Smooth muscle cell (in vitro differentiated cells): Measurements from ENCODE around the gene ZGLP1. TPM values are rescaled to one million over a fixed set of nuclear protein-coding genes. Genes with fewer than 3 reads are reported as not detected.

Experiments used
- DNase-seq: peaks from one replicate; lab custom pipeline; 2025; ENCODE audit not compliant: unreplicated experiment; lab: John Stamatoyannopoulos, UW
- H2AFZ ChIP-seq: fragments of 200-600 bp; sonication (generic); 2 replicates; pipeline ENCODE4 v1.6.0; 2016; ENCODE audit warnings: antibody characterized with exemption, low read depth, mild to moderate bottlenecking
- H3F3A ChIP-seq: fragments of 200-600 bp; sonication (generic); 2 replicates; pipeline ENCODE4 v1.6.0; 2017; ENCODE audit warnings: antibody characterized with exemption, low read depth
- H3K27ac ChIP-seq: fragments of 200-600 bp; sonication (generic); 2 replicates; pipeline ENCODE4 v1.5.1; 2016; ENCODE audit warnings: low read depth, mild to moderate bottlenecking
- H3K27me3 ChIP-seq: fragments of 200-600 bp; sonication (generic); 2 replicates; pipeline ENCODE4 v1.6.1; 2016; ENCODE audit warnings: low read depth, mild to moderate bottlenecking
- H3K36me3 ChIP-seq: fragments of 200-600 bp; sonication (generic); 2 replicates; pipeline ENCODE4 v1.5.1; 2016; ENCODE audit warnings: low read depth
- H3K4me1 ChIP-seq: fragments of 200-600 bp; sonication (generic); 2 replicates; pipeline ENCODE4 v1.5.1; 2016; ENCODE audit warnings: low read depth
- H3K4me2 ChIP-seq: fragments of 200-600 bp; sonication (generic); 2 replicates; pipeline ENCODE4 v1.6.0; 2016; ENCODE audit warnings: mild to moderate bottlenecking
- H3K4me3 ChIP-seq: fragments of 200-600 bp; sonication (generic); 2 replicates; pipeline ENCODE4 v1.5.1; 2016; ENCODE audit warnings: mild to moderate bottlenecking
- H3K79me2 ChIP-seq: fragments of 200-600 bp; sonication (generic); 2 replicates; pipeline ENCODE4 v1.6.0; 2016; ENCODE audit warnings: low read depth, mild to moderate bottlenecking
- H3K9ac ChIP-seq: fragments of 200-600 bp; sonication (generic); 2 replicates; pipeline ENCODE4 v1.6.0; 2016; ENCODE audit warnings: low read depth
- H3K9me3 ChIP-seq: fragments of 200-600 bp; sonication (generic); replicated peaks from 2 replicates; pipeline ENCODE4 v1.5.1; 2016; ENCODE audit warnings: low read depth
- H4K20me1 ChIP-seq: fragments of 200-600 bp; sonication (generic); 2 replicates; pipeline ENCODE4 v1.6.0; 2016; ENCODE audit warnings: low read depth
- WGBS: methylation state at CpG from one replicate; pipeline ENCODE4 v1.1.7; 2016; ENCODE audit warnings: low lambda C conversion rate; 5-methylcytosine and 5-hydroxymethylcytosine counted together
- polyA plus RNA-seq: library from polyadenylated mRNA; unstranded; fragments of >200 nt; fragmentation: Nextera tagmentation; extraction: Ambion mirVana; gene quantifications from 2 replicates; pipeline ENCODE4 v1.2.1, GENCODE V29; 2016
- total RNA-seq: library from RNA; depleted of rRNA; stranded (reverse); fragments of >200 nt; gene quantifications from 2 replicates; pipeline ENCODE4 v1.2.3, GENCODE V29; 2014
- TF ChIP-seq, protein P1 (sequence below): fragments of 200-600 bp; sonication (generic); IDR thresholded peaks from 2 replicates; pipeline ENCODE4 v1.5.1; 2017; ENCODE audit warnings: borderline replicate concordance, mild to moderate bottlenecking, antibody characterized with exemption; ENCODE audit not compliant: insufficient read depth, poor library complexity, severe bottlenecking

ZGLP1 gene
- total and polyA plus RNA-seq, 2 experiments from 2014 or later: 2.9 to 4.8 TPM

DNA sequence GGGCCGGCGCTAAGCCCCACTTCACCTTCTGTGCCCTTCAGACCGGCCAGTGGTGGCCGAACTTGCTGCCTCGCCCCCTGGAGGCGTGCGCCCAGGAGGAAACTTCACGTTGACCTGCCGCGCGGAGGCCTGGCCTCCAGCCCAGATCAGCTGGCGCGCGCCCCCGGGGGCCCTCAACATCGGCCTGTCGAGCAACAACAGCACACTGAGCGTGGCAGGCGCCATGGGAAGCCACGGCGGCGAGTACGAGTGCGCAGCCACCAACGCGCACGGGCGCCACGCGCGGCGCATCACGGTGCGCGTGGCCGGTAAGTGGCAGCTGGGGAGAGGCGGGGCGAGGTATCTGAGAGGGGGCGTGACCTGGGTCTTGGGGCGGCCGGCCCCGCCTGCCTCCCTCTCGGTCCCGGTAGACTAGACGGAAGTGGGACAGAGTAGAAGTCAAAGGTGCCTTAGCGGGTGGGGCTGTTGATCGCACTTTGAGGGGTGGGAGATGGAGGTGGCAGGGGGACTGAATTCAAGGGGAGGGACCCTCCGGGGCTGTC, 14.2 kb downstream of the ZGLP1 start:
- H3K79me2 ChIP-seq: no peaks in the 10 kb centered on the region
- DNase-seq: no peak
- no peak overlapping the region for H2AFZ ChIP-seq
- H3K4me3 ChIP-seq: peak overlapping the region; percentile 23
- H3K9me3 ChIP-seq: no peaks in the 10 kb centered on the region
- no peak overlapping the region for H3K27ac ChIP-seq
- peaks cover 78% of the 10 kb centered on the region for H3K27me3 ChIP-seq
- no peaks in the 10 kb centered on the region for H4K20me1 ChIP-seq
- H3K4me2 ChIP-seq: peak overlapping the region; percentile 74
- no peaks in the 10 kb centered on the region for H3F3A ChIP-seq
- no peak overlapping the region for H3K9ac ChIP-seq
- WGBS: 11% methylated on average over 44 of the region's 48 CpGs
- no peaks in the 10 kb centered on the region for H3K36me3 ChIP-seq
- TF ChIP-seq, protein P1, sequence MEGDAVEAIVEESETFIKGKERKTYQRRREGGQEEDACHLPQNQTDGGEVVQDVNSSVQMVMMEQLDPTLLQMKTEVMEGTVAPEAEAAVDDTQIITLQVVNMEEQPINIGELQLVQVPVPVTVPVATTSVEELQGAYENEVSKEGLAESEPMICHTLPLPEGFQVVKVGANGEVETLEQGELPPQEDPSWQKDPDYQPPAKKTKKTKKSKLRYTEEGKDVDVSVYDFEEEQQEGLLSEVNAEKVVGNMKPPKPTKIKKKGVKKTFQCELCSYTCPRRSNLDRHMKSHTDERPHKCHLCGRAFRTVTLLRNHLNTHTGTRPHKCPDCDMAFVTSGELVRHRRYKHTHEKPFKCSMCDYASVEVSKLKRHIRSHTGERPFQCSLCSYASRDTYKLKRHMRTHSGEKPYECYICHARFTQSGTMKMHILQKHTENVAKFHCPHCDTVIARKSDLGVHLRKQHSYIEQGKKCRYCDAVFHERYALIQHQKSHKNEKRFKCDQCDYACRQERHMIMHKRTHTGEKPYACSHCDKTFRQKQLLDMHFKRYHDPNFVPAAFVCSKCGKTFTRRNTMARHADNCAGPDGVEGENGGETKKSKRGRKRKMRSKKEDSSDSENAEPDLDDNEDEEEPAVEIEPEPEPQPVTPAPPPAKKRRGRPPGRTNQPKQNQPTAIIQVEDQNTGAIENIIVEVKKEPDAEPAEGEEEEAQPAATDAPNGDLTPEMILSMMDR: no peak
- H3K4me1 ChIP-seq: peaks cover 16% of the 10 kb centered on the region

DNA sequence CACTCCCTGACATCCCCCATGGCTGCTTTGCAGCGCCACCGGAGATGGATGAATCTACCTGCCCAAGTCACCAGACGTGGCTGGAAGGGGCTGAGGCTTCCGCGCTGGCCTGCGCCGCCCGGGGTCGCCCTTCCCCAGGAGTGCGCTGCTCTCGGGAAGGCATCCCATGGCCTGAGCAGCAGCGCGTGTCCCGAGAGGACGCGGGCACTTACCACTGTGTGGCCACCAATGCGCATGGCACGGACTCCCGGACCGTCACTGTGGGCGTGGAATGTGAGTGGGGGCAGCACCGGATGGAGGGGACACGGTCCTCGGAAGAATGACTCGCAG, 15.3 kb downstream of the ZGLP1 start:
- peaks cover 23% of the 10 kb centered on the region for H3K4me1 ChIP-seq
- DNase-seq: no peak
- H3K27ac ChIP-seq: no peak overlapping the region
- no peaks in the 10 kb centered on the region for H3K9me3 ChIP-seq
- 14% methylated on average over 23 of the region's 25 CpGs for WGBS
- H3K9ac ChIP-seq: no peak overlapping the region
- TF ChIP-seq, protein P1: peak; percentile 12
- no peaks in the 10 kb centered on the region for H3K36me3 ChIP-seq
- peaks cover 82% of the 10 kb centered on the region for H3K27me3 ChIP-seq
- no peak overlapping the region for H3K4me2 ChIP-seq
- H3K79me2 ChIP-seq: no peaks in the 10 kb centered on the region
- no peaks in the 10 kb centered on the region for H4K20me1 ChIP-seq
- no peak overlapping the region for H3K4me3 ChIP-seq
- H3F3A ChIP-seq: no peaks in the 10 kb centered on the region
- H2AFZ ChIP-seq: no peak overlapping the region

DNA sequence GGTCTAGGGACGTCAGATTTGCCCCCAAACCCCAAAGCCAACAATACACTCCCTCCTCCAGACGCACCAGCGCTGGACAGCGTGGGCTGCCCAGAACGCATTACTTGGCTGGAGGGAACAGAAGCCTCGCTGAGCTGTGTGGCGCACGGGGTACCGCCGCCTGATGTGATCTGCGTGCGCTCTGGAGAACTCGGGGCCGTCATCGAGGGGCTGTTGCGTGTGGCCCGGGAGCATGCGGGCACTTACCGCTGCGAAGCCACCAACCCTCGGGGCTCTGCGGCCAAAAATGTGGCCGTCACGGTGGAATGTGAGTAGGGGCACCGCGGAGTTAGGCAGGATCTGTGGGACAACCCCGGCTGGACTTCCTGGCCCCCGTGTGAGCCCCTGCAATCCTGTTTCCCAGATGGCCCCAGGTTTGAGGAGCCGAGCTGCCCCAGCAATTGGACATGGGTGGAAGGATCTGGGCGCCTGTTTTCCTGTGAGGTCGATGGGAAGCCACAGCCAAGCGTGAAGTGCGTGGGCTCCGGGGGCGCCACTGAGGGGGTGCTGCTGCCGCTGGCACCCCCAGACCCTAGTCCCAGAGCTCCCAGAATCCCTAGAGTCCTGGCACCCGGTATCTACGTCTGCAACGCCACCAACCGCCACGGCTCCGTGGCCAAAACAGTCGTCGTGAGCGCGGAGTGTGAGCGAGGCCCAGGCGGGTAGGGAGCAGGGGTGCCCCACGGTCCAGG, 15.8 kb downstream of the ZGLP1 start:
- H3K27me3 ChIP-seq: peaks cover 87% of the 10 kb centered on the region
- H3K4me2 ChIP-seq: no peak overlapping the region
- H3K4me3 ChIP-seq: no peak overlapping the region
- H2AFZ ChIP-seq: no peak overlapping the region
- TF ChIP-seq, protein P1: no peak
- no peak for DNase-seq
- H4K20me1 ChIP-seq: no peaks in the 10 kb centered on the region
- H3K36me3 ChIP-seq: no peaks in the 10 kb centered on the region
- no peak overlapping the region for H3K9ac ChIP-seq
- 42% methylated on average over 49 of the region's 49 CpGs for whole genome bisulfite sequencing
- no peaks in the 10 kb centered on the region for H3K9me3 ChIP-seq
- no peaks in the 10 kb centered on the region for H3K79me2 ChIP-seq
- H3F3A ChIP-seq: no peaks in the 10 kb centered on the region
- no peak overlapping the region for H3K27ac ChIP-seq
- H3K4me1 ChIP-seq: peaks cover 28% of the 10 kb centered on the region
